HL-60/S4 treated with phorbol 12-myristate 13-acetate at 8.2 ng/mL for 4 days and 3 days (cell line): ENCODE data around the gene RHBDL1.

ENCODE experiments used
- in situ Hi-C: fragments of 300-500 bp; cut with MboI; formaldehyde crosslinking; loops from 2 replicates; pipeline ENCODE4 v1.15.0; 2022; ENCODE audit warnings: low sequenced_read_pairs

The RHBDL1 gene

DNA sequence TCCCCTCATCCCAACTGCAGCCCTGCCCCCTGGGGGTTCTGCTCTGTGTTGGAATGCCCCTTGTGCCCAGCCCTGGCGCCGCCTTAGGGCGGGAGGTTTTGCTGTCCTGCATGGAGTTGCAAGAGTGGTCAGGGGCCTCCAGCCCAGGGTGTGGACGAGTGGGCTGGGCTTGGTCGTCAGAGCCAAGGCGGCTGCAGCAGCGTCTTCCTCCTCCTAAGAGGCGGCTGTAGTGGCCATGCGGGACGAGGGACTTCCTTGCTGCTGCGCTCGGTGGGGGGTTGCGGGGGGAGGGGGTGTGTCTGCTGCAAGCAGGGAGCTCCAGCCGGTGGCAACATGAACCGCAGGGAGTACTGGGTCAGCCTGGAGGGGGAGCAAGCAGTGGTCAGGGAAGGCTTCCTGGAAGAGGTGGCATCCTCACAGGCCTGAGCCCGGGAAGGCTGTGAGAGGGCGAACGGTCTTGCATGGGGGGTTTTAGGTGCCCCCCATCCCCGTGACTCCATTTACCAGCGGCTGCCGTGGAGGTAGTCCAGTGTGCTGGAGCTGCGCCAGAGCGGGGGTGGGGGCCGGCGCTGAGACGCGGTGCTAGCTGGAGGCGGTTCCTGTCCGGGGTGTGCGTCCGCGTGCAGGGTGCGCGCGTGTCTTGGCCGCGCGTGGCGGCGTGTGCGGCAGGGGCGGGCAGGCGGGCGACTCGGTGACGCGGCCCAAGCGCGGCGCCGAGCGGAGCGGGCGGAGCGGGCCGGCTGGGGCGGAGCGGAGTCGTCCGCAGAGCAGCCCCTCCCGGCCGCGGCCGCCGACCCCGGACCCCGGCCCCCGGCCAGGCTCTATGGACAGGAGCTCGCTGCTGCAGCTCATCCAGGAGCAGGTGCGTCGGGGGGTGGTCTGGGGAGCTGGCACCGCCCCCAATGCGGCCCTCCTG lies at the start of gene RHBDL1:
TSS of gene RHBDL1 (plus strand) at position 704 of the 916 bp plus-strand sequence. CDS start at position 824, 120 bp downstream.
- in situ Hi-C loops = no loop called here

- in situ Hi-C loops = no loop called here
These were observed 49.3 kb upstream of the RHBDL1 start for GRCh38 chr16:625977-626765.

DNA sequence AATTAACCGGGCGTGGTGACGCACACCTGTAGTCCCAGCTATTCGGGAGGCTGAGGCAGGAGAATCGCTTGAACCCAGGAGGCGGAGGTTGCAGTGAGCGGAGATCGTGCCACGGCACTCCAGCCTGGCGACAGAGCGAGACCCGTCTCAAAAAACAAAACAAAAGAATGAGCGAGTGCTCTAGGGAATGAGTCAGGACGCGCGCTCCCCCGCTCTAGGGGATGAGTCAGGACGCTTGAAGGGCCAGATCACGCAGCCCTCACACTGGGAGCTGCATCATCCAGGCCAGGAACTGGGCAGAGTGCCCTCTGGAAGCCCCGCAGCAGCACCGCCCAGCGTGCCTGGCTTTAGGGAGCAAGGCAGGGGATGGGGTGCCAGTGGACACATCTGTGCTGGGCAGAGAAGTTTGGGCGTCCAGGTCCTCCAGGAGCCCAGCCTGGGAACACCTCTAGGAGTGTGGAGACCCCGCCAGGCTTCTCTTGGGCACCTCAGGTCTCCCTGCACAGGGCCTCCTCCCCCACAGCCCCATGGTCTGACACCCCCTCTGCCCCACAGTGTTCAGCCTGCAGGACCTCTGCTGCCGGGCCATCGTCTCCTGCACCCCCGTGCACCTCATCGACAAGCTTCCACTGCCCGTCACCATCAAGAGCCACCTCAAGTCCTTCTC lies 48.6 kb upstream of the RHBDL1 start:
- in situ Hi-C loops = no loop called here

DNA sequence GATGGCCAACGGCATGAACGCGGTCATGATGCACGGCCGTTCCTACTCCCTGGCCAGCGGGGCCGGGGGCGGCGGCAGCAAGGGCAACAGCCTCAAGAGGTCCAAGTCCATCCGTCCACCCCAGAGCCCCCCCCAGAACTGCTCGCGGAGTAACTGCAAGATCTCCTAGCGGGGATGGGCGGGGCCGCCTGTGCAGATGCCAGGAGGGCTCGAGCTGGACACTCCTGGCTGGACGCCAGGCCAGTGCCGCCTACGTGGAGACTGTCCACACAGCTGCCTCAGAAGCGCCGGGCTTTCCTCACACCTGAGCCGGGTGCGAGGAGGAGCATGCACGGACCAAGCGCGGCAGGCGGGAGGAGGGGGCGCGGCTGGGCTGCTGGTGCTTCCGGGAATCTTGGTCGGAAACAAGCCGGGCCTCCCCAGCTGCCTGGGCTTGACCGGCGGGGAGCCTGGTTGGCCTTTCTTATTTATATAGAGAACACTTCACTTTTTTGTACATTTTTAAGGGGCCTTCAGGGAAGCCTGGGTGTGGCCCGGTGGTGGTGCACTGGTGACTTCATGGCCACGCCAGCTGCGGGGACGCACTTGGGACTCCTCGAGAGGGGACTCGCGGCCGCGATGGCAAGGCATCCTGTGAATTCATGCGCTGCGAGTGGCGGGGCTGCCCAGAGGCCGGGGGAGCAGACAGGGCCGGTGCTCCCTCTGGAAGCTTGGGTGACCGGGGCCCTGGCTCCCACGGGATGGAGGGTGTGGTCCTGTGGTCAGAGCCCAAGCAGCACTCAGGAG lies 47.8 kb upstream of the RHBDL1 start:
- in situ Hi-C loops = no loop called here

DNA sequence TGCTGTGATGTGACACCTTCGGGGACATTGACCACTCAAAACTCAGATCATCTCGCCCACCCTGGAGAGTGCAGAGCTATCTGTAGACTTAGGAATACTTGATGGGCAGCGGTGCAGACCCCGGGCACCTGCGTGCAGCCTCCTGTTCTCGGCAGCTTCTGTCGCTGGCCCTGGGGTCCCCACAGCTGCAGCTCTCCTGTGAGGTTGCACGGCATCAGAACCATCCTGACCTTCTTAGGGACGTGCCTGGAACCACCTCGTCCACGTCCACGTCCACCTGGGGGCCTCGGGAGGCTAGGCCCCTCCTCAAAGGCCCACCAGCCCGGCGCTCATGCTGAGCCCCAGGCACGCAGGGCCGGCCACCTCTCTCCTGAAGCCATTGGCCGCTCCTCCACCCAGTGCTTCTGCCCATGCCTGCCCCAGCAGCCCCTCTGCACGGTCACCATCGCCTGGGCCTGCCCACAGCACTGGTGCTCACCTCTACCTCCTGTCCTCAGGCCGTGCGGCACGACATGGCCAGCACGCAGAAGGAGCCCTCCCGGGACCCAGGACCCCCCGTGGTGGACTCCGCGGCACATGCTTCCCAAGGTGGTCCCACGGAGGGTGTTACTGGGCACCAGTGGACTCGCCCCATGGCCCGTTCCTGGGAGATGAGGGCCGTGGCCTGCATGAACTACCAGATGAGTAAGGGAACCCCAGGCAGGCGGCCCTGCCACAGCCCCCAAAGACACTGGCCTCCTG lies 47.0 kb upstream of the RHBDL1 start:
- in situ Hi-C loops = no loop called here

DNA sequence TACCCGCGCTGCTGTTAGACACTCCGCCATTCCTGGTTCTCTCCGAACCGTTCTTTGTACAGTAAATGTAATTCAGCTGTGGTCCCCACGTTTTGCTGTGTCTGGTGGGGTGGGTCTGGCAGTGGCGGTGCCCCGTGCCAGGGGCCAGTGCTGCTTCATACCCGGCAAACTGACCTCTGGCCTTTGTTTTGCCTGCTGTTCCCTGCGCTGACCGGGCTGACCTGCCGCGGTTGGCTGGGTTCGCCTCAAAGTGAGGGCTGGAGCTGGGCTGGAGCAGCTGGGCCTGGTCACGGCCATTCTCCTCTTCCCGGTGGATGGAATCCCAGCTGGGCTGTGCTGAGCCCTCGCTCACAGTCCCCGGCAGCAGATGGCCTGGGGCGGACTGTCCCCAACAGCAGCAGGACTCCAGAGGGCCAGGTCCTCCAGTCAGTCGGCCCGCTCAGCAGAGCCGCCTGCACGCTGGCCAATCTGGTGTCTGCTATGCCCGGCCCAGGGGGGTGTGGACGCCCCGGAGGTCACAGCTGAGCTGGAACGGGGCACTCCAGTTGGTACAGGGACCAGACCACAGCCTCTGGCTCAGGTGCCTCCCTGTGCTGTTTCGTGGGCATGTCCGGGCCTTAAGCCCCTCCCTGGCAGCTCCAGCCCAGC lies 46.2 kb upstream of the RHBDL1 start:
- in situ Hi-C loops = no loop called here

DNA sequence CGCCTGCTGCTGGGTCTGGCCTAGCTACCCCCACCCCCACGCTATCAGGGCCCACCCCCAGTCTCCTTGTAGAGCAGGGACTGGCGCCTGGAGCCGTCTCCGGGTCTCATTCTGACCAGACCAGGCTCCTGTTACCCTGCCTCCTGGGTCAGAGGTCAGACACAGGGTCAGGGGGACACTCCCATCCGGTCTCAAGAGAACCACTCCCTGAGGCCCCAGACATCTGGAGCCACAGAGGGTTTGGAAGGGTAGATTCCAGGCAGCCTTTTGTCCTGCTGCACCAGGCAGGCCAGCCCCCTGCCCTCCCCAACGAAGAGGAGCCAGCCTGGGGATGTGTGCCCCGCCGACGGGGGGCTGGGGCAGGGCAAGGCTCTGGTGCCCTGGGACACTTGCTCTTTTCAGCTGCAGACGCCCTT lies 45.6 kb upstream of the RHBDL1 start:
- in situ Hi-C loops = no loop called here

DNA sequence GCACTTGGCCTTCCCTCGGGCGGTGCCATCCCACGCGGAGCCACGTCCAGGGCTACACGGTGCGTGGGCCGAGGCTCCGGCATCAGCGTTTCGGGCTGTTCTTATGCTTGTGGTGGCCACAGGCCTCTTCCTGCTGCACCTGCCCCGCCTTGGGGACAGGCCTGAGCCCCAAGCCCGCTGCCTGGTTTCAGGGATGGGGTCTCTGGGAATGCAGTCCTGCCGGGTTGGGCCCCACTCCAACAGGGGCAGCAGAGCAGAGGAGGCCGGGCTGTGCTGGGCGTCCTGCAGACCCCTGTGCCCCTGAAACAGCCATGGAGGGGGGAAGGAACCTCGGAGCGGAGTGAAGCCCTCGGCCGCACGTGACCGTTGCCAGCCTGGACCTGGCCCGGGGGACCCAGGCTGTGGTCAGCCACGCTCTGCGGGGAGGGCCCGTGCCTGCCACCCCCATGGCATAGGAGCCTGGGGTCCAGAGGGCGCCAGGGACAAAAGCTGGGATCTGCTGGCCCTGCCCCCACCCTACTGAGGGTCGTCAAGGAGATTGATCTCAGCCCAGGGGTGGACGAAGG lies 45.1 kb upstream of the RHBDL1 start:
- in situ Hi-C loops = no loop called here

DNA sequence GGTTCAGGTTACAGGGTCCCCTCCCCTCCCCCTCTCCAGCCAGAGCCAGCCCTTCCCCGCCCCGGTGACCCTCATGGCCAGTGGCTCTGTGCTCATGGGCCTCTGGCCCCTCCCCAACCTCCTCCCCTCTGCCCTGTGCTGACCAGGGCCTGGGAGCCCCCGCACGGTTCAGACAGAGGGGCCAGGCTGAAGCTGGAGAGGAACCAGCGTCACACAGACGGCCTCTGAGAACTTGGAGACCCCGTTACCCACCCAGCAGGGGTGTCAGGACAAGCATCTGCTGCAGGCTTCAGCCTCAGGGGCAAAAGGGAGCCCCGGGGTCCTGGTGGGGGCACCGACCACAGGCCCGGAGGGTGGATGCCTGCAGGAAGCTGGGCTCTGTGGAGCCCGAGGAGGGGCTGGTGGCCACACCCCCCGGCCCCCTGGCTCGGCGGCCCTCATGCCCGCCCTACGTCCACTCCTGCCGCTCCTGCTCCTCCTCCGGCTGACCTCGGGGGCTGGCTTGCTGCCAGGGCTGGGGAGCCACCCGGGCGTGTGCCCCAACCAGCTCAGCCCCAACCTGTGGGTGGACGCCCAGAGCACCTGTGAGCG lies 44.6 kb upstream of the RHBDL1 start, which contains the start of gene WFIKKN1:
TSS of gene WFIKKN1 (plus strand) at position 171 of the 591 bp plus-strand sequence. CDS start at position 440, 269 bp downstream.
- in situ Hi-C loops = no loop called here

DNA sequence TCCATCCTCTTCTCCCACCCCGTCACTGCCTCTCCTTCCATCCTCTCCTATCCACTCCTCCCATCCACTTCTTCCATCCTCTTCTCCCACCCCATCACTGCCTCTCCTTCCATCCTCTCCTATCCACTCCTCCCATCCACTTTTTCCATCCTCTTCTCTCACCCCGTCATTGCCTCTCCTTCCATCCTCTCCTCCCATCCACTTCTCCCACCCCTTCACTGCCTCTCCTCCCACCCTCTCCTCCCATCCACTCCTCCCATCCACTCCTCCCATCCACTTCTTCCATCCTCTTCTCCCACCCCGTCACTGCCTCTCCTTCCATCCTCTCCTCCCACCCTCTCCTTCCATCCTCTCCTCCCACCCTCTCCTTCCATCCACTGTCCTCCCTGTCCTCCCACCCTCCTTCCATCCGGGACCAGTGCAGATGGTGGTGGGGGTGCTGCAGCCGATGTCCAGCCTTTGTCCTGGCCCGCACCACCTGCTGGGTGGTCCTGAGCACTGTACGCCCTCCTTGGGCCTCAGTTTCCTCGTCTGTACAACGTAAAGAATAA lies 43.6 kb upstream of the RHBDL1 start:
- in situ Hi-C loops = no loop called here

GRCh38 chr16:632486-633335 lies 42.8 kb upstream of the RHBDL1 start:
- in situ Hi-C loops = no loop called here

DNA sequence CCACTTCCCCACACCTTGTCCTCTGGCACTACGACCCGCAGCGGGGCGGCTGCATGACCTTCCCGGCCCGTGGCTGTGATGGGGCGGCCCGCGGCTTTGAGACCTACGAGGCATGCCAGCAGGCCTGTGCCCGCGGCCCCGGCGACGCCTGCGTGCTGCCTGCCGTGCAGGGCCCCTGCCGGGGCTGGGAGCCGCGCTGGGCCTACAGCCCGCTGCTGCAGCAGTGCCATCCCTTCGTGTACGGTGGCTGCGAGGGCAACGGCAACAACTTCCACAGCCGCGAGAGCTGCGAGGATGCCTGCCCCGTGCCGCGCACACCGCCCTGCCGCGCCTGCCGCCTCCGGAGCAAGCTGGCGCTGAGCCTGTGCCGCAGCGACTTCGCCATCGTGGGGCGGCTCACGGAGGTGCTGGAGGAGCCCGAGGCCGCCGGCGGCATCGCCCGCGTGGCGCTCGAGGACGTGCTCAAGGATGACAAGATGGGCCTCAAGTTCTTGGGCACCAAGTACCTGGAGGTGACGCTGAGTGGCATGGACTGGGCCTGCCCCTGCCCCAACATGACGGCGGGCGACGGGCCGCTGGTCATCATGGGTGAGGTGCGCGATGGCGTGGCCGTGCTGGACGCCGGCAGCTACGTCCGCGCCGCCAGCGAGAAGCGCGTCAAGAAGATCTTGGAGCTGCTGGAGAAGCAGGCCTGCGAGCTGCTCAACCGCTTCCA lies 42.0 kb upstream of the RHBDL1 start:
- in situ Hi-C loops = no loop called here

GRCh38 chr16:634051-634670 lies 41.3 kb upstream of the RHBDL1 start:
- in situ Hi-C loops = no loop called here

DNA sequence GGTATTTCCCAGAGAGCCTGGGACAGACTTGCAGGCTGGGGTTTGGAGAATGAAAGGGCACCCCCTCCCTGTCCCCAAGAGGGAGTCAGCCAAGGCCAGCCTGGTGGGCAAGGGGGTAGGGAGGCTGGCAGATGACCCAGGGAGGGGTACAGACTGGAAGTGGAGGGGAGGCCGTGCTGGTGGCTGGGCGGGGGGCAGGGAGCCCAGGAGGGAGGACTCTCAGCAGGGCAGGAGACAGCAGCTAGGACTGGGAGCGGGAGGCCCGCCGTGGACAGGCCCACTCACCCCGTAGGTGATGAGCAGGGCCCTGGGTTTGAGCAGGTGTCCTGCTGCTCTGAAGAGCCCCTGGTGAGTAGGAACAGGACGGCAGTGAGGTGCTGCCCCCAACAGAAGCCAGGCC lies 40.5 kb upstream of the RHBDL1 start:
- in situ Hi-C loops = no loop called here

- in situ Hi-C loops = no loop called here
These were observed 39.8 kb upstream of the RHBDL1 start for GRCh38 chr16:635573-636205.
